M059J (cell line): ENCODE measurements around the gene NFASC. TPM values are rescaled to one million over a fixed set of nuclear protein-coding genes. Genes with fewer than 3 reads are reported as not detected.

Experiments used
- DNase-seq: peaks from one replicate; pipeline ENCODE4 v3.0.0-alpha.2; 2012; ENCODE audit warnings: low read depth
- total RNA-seq: library from RNA; depleted of rRNA; stranded (reverse); fragments of >200 nt; shearing (Covaris generic); gene quantifications from 2 replicates; pipeline ENCODE4 v1.2.3, GENCODE V29; 2014

The NFASC gene
- total RNA-seq, 1 experiment from 2014 or later, result 24.1 TPM

DNA sequence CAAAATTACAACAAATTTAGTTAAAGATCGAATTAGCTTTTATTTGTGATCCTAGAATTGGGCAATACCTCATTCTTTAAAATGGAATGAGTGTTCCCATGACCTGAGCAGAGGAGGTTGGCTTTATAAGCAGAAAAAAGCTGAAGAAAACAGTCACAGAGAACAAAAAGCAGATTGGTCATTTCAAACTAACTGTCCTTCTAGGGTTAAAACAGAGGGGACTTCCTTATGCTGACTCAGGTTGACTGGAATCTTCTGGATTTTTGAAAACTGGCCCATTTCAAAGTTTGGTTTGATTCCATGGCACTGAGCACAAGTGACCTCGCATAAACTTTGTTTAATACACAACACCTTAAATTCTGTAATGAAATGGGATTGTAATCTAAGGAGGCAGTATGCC lies 17.6 kb downstream of the NFASC start:
- DNase-seq, result peak; percentile 58

GRCh38 chr1:204889681-204890383 lies 19.2 kb downstream of the NFASC start:
- DNase-seq, result no peak

DNA sequence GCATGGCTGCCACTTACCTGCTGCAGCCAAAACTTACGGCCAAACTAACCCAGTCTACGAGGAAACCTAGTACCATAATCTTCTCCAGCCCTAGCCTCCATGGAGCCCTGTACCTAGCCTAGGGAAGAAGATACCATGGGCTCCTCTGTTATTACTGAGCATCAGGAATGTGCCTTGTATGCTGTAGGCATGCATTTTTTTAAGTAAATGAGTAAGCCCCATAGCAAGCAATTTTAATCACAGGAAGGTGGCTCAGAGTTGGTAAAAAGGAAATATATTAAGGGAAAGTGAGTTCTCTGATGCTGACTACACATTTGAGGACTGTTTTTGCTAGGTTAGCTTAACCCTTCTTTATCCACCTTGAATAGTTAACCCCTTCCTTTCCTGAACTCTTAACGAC lies 21.2 kb downstream of the NFASC start:
- peak; percentile 41 for DNase-seq

DNA sequence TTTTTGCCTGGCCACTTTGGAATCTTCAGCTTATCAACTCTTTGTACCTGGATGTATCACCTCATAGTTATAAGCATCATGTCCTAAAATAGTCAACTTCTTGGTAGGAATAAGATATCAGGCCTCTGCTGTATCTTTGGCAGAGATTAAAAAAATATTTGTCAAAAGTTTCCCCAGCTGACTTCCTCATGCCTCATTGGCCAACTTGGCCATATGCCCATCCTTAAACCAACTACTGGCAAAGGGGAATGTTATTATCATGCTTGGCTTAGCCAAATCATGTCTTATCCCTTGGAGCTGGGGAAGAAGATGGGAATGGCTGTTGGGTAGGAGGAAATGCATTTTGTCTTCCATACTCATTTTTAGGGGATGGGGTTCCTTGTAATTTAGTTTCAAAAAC lies 23.4 kb downstream of the NFASC start:
- peak; percentile 73 for DNase-seq

GRCh38 chr1:204894606-204895005 lies 23.9 kb downstream of the NFASC start:
- DNase-seq, result peak; percentile 37

DNA sequence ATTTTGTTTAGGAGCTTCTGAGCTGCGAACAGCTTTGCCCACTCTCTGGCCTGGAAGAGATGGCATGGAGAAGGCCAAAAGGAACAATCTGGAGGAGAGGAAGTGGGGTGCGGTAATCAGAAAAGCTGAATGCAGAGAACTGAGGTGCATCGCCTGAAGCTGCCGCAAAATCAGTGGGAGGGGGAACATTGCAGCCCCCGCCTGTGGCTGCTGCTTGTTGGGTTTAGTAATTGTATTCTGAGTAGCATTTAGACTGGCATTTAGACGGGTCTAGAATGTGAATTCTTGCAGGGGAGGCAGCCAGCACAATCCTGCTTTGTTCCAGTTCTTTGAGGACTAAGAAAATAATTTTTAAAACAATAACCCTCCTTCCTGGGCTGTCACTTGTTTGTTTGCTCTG lies 25.4 kb downstream of the NFASC start:
- DNase-seq, result no peak

- DNase-seq, result no peak
Observed at GRCh38 chr1:204896787-204897469, 26.3 kb downstream of the NFASC start.

GRCh38 chr1:204900721-204901120 lies 30.1 kb downstream of the NFASC start:
- DNase-seq, result no peak

- no peak for DNase-seq
Observed at GRCh38 chr1:204902671-204903070, 32.0 kb downstream of the NFASC start.

GRCh38 chr1:204904228-204904810 lies 33.7 kb downstream of the NFASC start:
- DNase-seq, result no peak

DNA sequence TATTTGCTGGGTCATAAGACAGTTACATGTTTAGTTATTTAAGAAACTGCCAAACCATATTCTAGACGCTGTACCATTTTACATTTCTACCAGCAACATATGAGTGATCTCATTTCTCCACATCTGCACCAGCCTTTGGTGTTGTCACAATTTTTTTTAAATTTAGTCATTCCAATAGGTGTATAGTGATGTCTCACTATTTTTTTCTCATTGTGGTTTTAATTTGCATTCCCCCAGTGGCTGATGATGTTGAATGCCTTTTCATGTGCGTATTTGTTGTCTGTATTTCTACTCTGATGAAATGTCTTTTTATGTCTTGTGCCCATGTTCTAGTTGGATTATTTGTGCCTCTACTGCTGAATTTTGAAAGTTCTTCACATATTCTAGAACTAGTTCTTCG lies 38.4 kb downstream of the NFASC start:
- peak; percentile 49 for DNase-seq

DNA sequence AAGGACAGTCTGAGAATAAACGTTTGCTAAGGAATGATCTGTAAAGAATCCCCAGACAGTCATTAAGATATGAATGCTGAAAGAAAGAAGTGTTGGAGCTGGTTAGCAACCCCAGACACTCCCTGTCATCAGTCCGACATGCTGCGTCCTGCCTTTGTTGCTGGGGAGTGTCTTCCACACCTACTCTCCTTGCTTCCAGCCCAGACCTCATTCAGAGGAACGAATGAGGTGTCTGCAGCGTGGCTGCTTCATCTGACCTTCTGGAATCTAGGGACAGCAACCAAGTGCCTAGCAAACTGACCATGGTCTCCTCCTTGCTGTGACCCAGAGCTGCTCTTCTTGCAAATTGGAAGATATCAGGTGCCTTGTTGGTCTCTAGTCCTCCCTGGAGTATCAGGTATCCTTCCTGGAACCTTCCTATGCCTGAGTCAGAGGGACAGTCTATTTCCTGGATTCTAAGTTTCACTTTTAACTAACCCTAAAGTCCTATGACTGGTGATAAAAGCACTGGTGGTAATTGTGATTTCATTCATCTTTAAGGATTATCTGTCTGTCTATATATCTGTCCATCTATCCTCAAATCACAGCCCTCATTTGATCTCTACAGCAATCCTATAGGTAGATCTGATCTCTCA lies 45.3 kb downstream of the NFASC start:
- DNase-seq, result peak; percentile 52

GRCh38 chr1:204917802-204918201 lies 47.1 kb downstream of the NFASC start:
- no peak for DNase-seq

GRCh38 chr1:204920511-204920910 lies 49.8 kb downstream of the NFASC start:
- no peak for DNase-seq

DNA sequence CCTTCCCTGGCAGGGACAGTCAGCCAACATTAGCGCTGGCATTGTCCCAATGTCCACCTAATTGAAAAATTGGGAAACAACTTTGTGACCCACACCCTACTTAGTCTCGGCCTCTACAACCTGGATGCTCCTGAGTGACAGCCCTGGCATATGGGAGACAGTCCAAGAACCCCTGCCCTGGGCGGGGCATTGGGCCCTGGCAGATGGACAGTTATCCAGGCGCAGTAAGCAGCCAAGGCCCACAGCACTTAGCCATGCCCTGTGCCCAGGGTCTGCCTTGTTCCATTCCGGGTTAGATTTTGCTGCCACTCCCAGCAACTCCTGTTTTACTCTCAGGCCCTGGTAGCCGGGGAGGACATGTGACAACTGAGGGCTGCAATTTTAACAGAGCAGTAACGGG lies 50.3 kb downstream of the NFASC start:
- no peak for DNase-seq

GRCh38 chr1:204921855-204922516 lies 51.3 kb downstream of the NFASC start:
- no peak for DNase-seq

DNA sequence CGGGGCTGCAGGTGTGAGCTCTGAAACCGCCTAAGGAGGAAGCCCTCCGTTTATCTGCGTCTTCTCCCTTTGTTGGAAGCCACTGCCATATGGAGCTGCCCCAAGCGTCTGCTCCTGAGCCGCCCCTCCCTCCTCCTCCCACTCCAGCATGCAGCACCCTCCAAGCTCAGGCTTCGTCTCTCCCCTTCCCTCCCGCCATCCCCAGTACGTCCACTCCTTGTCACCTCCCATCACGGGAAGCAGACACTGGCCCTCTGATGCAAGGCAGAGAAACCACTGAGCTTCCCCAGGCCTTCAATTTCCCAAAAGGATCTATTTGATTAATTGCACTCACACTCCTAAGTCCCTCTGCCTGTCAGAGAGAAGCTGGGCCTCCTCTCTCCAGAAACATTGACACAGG lies 52.5 kb downstream of the NFASC start:
- DNase-seq, result no peak

- DNase-seq, result no peak
Observed at GRCh38 chr1:204923626-204924012, 53.0 kb downstream of the NFASC start.

GRCh38 chr1:204924013-204924759 lies 53.5 kb downstream of the NFASC start:
- peak; percentile 40 for DNase-seq

DNA sequence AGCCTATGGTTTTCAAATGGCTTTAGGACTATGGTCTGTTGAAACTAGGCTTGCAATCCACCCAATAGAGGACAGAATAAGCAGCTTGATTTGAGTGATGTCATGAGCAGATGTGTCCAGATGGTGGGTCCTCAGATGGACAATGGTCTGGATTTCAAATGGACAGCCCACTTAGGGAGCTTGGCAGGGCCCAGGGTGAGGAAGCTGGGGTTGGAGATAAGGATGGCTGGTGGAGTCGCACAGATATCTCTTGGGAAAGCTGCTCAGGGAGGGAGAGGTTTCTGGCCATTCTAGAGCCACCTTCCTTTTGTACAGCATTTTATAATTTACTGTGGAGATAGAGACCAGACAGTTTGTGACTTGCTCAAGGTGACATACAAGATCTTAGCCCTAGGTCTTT lies 55.0 kb downstream of the NFASC start:
- no peak for DNase-seq
